Hematopoietic multipotent progenitor cell treated with erythropoietin and hydrocortisone succinate and interleukin-3 and kit ligand, for 4 days (in vitro differentiated cells): Measurements from ENCODE around the gene NPNT.

Experiments used
- DNase-seq: peaks from one replicate; pipeline ENCODE4 v3.0.0-alpha.2; 2015

NPNT gene

DNA sequence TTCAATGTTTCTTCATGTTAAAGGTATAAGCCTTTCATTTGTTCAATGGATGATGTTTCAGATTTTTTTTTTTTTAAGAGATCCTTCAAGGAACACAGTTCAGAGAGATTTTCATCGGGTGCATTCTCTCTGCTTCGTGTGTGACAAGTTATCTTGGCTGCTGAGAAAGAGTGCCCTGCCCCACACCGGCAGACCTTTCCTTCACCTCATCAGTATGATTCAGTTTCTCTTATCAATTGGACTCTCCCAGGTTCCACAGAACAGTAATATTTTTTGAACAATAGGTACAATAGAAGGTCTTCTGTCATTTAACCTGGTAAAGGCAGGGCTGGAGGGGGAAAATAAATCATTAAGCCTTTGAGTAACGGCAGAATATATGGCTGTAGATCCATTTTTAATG lies 75.8 kb downstream of the NPNT start:
- no peak for DNase-seq

DNA sequence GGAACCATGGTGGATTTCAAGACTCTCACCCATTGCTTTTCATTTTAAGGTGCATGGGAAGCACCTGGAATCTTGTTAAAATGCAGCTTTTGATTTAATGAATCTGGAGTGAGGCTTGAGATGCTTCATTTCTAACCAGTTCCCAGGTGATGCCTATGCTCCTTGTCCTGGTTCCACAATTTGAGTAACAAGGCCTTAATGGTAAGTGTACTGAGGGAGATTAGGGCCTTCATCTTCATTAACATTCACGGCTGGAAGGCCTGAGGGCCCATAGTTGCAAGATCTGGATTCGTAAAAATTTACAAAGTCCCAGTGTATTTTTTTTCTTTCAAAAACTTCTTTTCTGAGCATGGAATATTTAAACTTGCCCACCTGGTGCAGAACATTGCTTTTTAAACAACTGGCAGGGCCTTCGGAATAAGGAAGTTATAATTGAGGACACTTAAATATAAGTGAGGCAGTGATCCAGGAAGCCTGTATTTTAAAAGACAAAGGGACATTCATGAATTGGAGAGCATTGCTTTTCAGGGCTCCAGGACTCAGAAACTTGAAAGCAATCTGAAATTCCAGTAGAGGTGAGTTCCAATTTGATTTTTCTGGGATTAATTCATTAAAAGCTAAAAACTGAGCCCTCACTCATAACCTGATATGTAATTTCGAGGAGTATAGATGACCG lies 77.8 kb downstream of the NPNT start:
- no peak for DNase-seq

DNA sequence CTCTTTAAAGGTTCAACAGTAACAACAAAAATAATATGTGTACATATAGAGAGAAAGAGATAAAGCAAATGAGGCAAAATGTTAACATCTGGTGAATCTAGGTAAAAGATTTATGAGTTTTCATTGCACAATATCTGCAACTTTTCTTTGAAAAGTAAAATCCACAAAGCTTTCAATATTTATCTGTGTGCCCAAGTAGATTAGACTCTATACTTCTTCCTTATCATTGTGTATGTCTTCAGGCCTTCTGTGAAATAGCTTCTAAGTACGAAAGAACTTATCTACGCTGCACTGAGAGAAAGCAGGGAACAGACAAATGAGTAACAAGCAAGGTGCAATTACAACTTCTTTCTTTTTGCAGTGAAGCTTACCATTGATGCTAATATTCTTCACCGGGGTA lies 81.6 kb downstream of the NPNT start:
- DNase-seq: no peak

DNA sequence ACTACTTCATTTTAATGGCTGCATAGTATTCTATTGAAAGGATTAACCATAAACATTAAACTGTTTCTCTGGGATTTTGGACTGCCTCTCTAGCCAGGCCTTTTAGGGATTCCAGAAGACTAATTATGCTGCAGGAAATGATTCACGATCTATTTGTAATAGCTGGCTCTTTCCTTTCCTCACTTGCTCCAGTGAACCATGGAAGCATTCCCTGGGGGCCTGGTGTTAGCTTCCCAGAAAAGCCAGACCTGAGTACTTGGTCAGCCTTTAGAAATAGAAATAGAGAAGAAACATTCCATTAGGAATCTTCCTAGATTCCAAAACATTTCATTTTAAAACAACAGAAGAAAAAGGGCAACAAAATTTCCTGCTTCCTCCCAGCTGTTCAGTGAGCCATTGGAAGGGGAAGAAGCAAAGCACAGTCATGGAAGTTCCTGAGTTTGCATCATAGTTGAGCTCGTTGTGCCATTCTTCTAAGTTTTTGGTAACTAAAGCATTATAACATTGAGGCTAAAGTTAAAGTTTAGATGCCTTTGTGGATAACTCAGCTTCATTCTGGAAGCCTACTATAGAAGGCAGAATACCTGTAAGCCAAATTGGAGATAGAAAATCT lies 83.5 kb downstream of the NPNT start:
- no peak for DNase-seq

DNA sequence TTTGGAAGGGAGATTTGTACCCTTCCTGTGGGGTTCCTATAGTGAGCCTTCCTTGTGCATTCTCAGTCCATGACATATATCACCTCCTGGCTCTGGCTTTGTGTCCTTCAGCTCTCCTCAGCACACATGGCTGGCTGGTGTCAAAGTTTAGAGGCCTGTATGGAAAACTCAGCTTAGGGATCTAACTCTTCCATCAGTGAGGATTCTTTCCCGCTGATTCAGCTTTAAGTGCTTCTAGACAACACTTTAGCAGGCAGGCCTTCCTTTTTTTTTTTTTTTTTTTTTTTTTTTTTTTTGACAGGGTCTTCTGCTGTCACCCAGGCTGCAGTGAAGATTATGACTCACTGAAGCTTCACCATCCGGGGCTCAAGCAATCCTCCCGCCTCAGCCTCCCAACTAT lies 84.2 kb downstream of the NPNT start:
- DNase-seq: no peak

DNA sequence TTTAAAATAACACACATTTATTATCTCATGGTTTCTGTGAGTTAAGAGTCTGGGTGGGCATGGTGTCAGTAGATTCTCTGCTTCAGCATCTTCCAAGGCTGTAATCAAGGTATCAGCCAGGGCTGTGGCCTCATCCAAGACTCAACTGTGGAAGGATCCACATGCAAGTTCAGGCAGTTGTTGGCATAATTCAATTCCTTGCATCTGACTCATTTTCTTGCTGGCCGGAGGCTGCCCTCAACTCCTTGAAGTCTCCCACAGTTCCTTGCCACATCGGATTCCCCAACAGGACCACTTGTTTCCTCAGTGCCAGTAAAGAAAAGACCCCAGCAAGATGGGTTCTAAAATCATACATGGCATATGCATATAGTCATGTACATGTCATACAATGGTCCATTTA lies 93.4 kb downstream of the NPNT start:
- no peak for DNase-seq

DNA sequence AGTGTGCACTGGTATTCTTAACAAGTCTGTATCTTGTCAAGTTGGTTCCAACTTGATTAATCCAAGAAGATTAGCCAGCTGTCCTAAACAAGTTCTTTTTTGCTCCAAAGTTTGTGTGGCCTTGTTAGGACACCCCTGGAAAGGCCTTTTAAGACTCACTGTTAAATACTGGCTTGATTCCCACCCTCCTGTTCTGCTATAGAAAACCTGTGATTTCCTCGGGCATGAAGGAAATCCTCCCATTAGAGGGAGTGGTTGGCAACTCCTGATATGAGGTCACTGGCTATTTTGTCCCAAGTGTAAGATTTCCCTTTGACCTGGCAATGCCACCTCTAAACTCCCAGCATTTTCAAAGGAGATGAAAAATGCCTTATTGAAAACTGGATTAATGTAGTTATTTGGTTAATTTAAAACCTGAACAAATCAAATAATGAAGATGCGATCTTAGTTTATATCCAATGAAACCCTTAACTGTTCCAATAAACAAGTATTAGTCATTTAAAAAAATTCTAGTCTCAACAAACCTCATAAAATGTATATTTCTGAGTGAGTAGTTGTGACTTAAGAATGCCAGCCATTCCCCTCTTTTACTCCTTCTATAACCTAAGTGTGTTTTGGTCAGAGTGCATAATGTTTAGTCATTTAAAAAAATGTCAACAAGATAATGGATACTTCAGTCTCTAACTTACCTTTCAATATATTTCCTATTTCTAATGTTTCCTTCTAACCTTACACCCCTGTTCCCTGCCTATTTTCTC lies 94.4 kb downstream of the NPNT start:
- no peak for DNase-seq

DNA sequence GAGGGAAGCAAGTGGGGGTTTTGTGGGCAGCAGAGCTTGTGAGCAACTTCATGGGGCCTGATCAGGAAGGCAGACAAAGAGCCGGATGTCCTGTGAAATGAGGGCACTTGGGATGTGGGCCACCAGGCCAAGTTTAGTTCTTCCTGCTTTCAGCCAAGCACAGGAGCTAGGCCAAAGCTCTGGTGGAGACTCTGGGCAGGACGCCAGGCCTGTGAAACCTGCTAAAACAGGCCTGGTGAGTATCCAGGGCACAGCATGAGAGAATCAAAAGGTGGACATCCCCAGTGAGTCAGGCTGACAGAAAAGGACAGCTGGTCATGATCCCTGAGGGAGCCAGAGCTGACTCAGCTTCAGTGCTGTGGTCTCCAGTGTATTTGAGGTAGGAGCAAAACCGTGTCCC lies 95.7 kb downstream of the NPNT start:
- DNase-seq: peak; percentile 2

DNA sequence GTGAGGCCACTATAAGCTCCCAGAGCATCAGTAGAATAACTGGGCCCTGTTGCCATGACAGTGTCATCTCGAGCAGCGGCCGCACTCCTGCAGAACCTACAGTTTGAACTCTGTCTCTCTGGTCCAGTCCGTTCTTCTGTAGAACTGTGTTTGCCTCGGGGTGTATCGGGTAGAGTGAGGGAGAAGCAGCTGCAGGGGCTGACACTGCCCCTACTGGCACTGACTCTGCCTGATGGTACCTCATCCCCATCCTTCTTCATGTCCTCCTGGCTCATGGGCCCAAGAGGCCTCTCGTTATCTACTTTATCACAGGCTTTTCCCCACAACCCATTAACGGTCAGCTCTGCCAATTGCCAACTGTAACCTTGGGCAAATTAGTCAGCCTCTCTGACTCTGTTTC lies 96.5 kb downstream of the NPNT start:
- DNase-seq: no peak

DNA sequence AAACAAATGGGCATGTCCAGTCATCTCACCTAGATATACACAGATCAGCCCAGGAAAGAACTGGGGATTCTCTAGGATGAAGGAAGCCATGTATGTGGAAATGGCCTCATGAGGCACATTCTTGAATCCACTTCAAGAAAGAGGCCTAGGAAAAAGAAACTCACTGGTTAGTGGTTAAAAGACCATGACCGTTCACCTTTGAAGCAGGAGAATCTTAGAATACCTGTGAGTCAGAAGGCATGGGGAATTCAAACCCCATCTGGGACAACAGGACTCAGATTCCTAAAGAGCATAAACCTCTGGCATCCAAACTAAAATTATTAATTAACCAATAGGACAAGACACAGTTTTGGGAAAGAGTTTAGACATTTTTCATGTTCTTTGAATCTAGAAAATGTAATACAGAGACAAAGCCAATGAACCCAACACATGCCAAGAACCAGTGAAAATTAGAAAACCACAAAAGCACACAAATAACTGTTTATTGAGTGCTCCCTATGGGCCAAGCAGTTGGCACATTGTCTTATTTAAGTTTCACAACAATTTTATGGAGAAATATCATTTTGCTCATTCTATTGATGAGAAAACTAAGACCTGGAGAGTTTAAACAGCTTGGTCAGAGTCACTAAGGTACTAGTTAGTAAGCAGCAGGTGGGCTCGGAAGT lies 97.5 kb downstream of the NPNT start:
- DNase-seq: no peak

DNA sequence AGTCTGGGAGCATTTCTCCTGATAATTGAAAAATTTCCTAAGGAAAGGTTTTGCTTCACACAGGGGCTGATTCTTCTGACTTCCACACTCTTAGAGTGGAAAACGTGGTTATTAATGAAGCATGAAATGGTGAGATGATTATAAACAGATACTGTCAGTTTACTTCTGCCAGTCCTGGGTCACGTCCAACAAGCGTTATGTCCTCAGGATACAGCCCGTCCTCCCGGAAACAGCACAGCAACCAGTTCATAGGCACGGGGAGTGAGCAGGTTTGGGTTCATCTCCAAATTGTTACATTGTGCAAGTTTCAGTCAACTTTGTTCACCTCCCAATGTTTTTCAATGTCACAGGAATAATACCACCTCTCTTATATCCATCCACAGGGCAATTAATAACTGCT lies 98.8 kb downstream of the NPNT start:
- DNase-seq: no peak

DNA sequence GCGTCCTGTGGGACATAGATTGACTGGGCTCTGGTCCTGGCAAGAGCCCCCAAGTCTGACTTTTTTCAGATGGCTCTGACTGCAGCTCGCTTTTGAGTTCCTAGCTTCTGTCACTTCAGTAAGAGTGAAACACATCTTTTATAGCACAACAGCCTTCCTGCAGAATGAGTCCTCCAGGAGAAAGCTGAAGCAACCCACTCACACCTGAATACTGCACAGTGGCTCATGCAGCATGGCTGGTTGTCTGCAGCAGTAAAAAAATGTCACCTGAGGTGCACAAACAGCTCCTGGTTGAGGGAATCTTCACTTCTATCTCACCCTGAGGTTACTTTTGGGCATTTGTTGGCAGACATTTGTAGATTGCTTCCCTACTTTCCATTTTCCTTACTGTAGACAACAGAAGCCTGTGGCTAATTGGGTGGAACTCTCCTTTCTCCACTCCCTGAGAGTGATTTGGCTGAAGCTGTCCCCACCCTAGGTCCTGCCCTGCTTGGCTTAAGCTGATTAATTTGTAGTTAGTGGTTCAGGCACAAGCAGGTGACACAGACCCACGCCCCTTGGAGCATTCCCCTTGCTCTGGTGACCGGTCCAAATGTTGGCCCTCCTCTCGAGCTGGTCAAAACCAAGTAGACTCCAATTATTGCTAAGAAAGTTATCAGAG lies 99.7 kb downstream of the NPNT start:
- DNase-seq: no peak

DNA sequence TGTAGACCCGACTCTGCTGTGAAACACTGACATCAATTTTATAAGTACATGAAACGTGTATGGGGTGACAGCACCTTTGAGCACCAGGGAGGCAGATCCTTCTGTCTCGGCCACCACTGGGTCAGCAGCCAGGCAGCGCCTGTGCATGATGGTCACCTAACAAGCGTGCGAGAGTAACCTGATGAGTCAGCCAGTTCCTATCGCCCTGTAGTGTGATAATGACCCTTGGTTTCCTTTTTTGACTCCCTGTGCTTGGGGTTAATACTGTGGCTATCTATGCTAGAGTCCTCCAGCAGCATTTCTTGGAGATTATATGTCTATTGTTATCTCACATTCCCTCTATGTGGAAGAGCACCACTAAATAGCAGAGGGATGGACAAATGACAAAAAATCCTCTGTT lies 101.6 kb downstream of the NPNT start:
- DNase-seq: no peak

DNA sequence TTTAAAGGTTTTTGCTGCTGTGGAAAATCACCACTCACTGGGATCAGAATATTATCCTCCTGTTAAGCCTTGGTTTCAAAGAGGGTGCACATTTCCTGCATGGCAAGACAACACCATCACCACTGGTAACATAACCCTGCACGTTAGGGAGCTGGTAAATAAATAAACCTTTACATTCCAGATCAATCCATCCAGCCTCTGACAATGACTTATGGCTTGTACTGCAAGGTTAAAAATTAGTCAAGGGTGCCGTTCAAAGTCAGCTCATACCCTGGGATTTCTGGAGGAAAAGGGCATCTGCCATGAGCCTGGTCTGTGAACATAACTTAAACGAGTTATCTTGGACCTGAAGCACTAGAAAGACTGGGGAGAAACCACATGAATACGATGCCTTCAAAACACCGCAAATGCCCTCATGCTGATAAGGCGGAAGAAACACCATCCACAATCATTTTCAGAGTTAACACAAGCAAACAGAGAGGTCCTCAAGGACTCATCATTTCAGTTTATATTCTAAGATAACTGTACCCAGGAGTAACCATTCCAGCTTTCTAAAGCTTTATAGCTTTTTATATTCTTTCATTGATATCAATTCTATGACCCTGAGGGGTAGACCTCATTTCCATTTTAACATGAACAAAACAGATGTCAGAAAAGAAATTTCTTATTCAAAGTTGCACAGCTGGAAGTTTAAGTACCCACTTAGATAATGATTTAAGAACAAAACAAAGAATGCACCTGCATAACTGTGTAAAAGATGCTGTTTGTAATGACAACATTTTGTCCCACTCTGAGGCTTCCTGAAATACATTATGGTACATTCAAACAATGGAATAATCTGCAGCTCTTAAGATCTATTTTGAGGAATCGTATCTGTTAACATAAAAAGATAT lies 103.1 kb downstream of the NPNT start:
- DNase-seq: no peak

DNA sequence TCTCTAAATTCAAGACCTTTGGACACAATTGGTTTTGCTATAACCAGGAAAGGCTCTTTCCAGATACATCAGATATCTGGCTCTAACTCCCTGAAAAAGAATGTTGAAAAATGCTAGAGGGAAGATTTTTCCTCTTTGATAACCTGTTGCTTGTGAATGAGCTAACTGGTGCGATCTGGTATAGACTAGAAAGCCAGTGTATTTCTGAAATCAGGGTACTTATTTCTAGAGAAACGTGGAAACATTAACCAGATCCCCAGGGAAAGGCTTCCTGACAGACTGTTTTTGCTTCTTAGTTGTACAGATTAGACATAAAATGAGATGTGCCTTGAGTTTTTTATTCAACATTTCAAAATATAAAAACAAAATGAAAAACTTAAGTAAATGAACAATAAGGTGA lies 107.7 kb downstream of the NPNT start:
- no peak for DNase-seq

DNA sequence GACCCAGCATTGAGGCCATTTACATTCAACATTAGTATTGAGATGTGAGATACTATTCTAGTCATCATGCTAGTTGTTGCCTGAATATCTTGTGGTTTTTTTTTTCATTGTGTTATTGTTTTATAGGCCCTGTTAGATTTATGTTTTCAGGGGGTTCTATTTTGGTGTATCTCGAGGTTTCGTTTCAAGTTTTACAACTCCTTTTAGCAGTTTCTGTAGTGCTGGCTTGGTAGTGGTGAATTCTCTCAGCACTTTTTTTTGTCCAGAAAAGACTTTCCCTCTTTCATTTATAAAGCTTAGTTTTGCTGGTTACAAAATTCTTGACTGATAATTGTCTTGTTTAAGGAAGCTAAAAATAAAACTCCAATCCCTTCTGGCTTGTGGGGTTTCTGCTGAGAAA lies 115.5 kb downstream of the NPNT start:
- no peak for DNase-seq

DNA sequence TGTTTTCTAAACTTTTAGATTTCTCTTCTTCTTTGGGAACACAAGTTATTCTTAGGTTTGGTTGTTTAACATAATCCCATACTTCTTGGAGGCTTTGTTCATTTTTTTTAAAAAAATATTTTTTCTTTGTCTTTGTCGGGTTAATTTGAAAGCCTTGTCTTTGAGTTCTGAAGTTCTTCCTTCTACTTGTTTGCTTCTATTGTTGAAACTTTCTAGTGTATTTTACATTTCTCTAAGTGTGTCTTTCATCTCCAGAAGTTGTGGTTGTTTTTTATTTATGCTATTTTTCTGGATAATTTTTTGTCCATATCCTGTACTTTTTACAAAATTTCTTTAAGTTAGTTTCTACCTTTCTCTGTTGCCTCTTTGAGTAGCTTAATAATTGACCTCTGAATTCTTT lies 116.1 kb downstream of the NPNT start:
- no peak for DNase-seq

DNA sequence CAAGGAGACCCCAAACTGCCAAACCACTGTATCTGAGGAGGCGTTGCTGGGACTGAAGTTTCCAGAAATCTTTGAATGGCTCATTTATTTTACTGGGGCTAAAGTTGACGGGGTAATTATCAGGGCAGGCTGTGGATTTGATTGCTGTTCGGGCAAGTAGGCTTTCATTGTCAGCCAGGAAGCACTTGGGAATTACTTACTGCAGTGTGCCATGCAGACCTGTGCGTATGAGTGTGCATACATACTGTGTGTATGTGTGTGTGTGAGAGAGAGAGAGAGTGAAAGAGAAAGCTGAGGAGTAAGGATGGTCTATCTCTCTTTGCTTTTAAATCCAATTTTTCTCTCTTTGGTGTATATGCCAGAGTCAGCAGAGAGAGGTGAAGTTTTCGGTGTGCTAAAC lies 122.7 kb downstream of the NPNT start:
- no peak for DNase-seq

DNA sequence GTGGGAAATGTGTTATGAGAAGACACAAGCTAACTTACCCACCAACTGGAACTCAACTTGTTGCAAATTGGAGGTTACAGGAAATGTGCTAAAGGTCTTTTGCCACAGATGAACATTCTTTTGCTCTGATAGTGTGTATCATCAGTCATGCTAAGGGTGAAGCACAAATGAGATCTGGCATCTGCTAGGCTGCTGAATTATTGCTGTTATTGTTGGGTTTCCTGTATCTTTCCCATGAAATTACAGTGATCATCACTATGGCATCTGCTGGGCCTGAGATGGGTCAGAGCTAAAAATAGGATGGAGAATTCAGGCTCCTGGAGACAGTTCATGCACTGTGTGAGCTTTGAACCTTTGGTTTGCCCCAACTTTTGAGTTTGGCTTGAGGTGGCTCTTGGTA lies 124.5 kb downstream of the NPNT start:
- no peak for DNase-seq
